ENCODE data around the gene NLN.

DNA sequence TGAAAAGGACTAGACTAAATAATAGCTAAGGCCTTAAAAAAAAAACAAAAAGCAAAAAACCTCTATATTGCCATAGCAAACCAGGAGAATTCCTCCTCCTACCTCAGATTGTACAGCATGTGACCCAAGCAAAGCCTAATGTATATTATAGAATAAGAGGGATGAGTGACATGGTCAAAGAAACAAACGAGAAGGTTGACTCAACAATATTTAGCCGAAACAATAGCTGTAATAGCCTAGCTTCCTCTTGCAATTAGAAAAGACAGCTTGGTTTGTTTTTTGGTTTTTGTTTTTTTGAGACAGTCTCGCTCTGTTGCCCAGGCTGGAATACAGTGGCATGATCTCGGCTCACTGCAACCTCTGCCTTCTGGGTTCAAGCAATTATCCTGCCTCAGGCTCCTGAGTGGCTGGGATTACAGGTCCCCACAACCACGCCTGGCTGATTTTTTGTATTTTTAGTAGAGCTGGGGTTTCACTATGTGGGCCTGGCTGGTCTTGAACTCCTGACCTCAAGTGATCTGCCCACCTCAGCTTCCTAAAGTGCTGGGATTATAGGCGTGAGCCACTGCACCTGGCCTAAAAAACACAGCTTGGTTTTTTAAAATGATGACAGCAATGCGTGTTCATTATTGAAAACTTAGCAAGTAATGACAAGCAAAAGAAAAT is 5.6 kb downstream of the NLN start:
- TF ChIP-seq, protein P1, sequence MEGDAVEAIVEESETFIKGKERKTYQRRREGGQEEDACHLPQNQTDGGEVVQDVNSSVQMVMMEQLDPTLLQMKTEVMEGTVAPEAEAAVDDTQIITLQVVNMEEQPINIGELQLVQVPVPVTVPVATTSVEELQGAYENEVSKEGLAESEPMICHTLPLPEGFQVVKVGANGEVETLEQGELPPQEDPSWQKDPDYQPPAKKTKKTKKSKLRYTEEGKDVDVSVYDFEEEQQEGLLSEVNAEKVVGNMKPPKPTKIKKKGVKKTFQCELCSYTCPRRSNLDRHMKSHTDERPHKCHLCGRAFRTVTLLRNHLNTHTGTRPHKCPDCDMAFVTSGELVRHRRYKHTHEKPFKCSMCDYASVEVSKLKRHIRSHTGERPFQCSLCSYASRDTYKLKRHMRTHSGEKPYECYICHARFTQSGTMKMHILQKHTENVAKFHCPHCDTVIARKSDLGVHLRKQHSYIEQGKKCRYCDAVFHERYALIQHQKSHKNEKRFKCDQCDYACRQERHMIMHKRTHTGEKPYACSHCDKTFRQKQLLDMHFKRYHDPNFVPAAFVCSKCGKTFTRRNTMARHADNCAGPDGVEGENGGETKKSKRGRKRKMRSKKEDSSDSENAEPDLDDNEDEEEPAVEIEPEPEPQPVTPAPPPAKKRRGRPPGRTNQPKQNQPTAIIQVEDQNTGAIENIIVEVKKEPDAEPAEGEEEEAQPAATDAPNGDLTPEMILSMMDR (IDR thresholded peaks at IDR 0.05; ENCODE audit: poor library complexity): no peak
- TF ChIP-seq EZH2phosphoT487 (IDR thresholded peaks at IDR 0.05; ENCODE audit: low read depth, severe bottlenecking, unreplicated experiment): no peak

Measured in hepatocyte (in vitro differentiated cells).